Measurements from ENCODE around the gene SEMA4D.
"Not testable (repeated sequence)": the region's sequence is repeated elsewhere in the genome, so short reads cannot be mapped to it uniquely, and the experiment has no call there.

Gene SEMA4D

GRCh38 chr9:89375191-89375760 is 122.6 kb downstream of the SEMA4D start:
- Mint-ChIP-seq H3K4me1 (no peaks in the 10 kb centered on the region), H3K9me3 (no peaks in the 10 kb centered on the region), H3K36me3 (ENCODE audit: low read depth) (peaks cover 22% of the 10 kb centered on the region), H3K27me3 (ENCODE audit: low read depth) (no peaks in the 10 kb centered on the region), H3K27ac (no peak overlapping the region), H3K4me3 (no peak overlapping the region)
- no peak for TF ChIP-seq CTCF (IDR thresholded peaks at IDR 0.05; ENCODE audit: unreplicated experiment in 3 of 3)

- Mint-ChIP-seq H3K9me3 (no peaks in the 10 kb centered on the region), H3K4me1 (no peaks in the 10 kb centered on the region), H3K27ac (no peak overlapping the region), H3K4me3 (no peak overlapping the region), H3K36me3 (ENCODE audit: low read depth) (peaks cover 22% of the 10 kb centered on the region), H3K27me3 (ENCODE audit: low read depth) (no peaks in the 10 kb centered on the region)
- TF ChIP-seq CTCF (IDR thresholded peaks at IDR 0.05; ENCODE audit: unreplicated experiment in 3 of 3) = no peak
Observed at GRCh38 chr9:89374176-89374575, 123.7 kb downstream of the SEMA4D start.

- Mint-ChIP-seq H3K4me1 (no peaks in the 10 kb centered on the region), H3K9me3 (no peaks in the 10 kb centered on the region), H3K27me3 (ENCODE audit: low read depth) (no peaks in the 10 kb centered on the region), H3K4me3 (no peak overlapping the region), H3K27ac (no peak overlapping the region), H3K36me3 (ENCODE audit: low read depth) (peaks cover 13% of the 10 kb centered on the region)
- TF ChIP-seq CTCF (IDR thresholded peaks at IDR 0.05; ENCODE audit: unreplicated experiment in 3 of 3) = no peak
Observed at GRCh38 chr9:89372979-89373378, 124.9 kb downstream of the SEMA4D start.

- TF ChIP-seq CTCF (IDR thresholded peaks at IDR 0.05; ENCODE audit: unreplicated experiment in 3 of 3) = no peak
- H3K4me3 Mint-ChIP-seq = no peak overlapping the region
- no peaks in the 10 kb centered on the region for H3K9me3 Mint-ChIP-seq
- no peaks in the 10 kb centered on the region for H3K27me3 Mint-ChIP-seq (ENCODE audit: low read depth)
- H3K27ac Mint-ChIP-seq = no peak overlapping the region
- peaks cover 9% of the 10 kb centered on the region for H3K36me3 Mint-ChIP-seq (ENCODE audit: low read depth)
- H3K4me1 Mint-ChIP-seq = no peaks in the 10 kb centered on the region
Observed at GRCh38 chr9:89372230-89372816, 125.6 kb downstream of the SEMA4D start.

GRCh38 chr9:89371791-89372190 is 126.1 kb downstream of the SEMA4D start:
- not testable (repeated sequence) for H3K4me1 Mint-ChIP-seq; H3K36me3 Mint-ChIP-seq (ENCODE audit: low read depth); H3K27ac Mint-ChIP-seq; H3K27me3 Mint-ChIP-seq (ENCODE audit: low read depth); H3K9me3 Mint-ChIP-seq; H3K4me3 Mint-ChIP-seq

GRCh38 chr9:89370593-89370992 is 127.3 kb downstream of the SEMA4D start:
- no peak for TF ChIP-seq CTCF (IDR thresholded peaks at IDR 0.05; ENCODE audit: unreplicated experiment in 3 of 3)
- H3K27ac Mint-ChIP-seq = no peak overlapping the region
- H3K4me1 Mint-ChIP-seq = no peaks in the 10 kb centered on the region
- no peaks in the 10 kb centered on the region for H3K9me3 Mint-ChIP-seq
- H3K27me3 Mint-ChIP-seq (ENCODE audit: low read depth) = no peaks in the 10 kb centered on the region
- no peak overlapping the region for H3K4me3 Mint-ChIP-seq
- H3K36me3 Mint-ChIP-seq (ENCODE audit: low read depth) = no peaks in the 10 kb centered on the region
